HG03571 (cell line): ENCODE results near the gene PPP1R12B.
"Not testable (repeated sequence)": the region's sequence is repeated elsewhere in the genome, so short reads cannot be mapped to it uniquely, and the experiment has no call there.

ENCODE experiments used
- ATAC-seq: cut with Tn5 transposase; IDR thresholded peaks from one replicate; pipeline ENCODE4 v1.9.1; 2021; ENCODE audit not compliant: unreplicated experiment

The PPP1R12B gene

GRCh38 chr1:202526056-202526455 lies 177.6 kb downstream of the PPP1R12B start:
- not testable (repeated sequence) for ATAC-seq

- ATAC-seq: not testable (repeated sequence)
Observed at GRCh38 chr1:202528096-202528722, 179.7 kb downstream of the PPP1R12B start.

- ATAC-seq: not testable (repeated sequence)
Observed at GRCh38 chr1:202530686-202531085, 182.2 kb downstream of the PPP1R12B start.

DNA sequence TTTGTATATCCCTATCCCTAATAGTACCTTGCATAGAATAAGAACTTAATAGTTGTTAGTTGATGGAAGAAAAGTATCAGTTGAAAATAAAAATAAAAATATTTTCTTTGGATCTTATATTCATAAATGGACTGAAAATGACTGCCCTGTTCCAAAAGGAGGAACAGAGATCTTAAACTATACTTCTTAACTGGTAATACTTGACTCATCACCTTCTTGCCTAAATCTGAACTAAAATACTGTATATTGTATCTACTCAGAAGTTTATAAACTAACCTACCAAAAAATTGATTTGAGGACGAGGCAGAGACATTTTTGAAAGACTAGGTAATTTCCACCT lies 182.9 kb downstream of the PPP1R12B start:
- ATAC-seq: no peak

GRCh38 chr1:202531812-202532616 lies 183.5 kb downstream of the PPP1R12B start:
- not testable (repeated sequence) for ATAC-seq

DNA sequence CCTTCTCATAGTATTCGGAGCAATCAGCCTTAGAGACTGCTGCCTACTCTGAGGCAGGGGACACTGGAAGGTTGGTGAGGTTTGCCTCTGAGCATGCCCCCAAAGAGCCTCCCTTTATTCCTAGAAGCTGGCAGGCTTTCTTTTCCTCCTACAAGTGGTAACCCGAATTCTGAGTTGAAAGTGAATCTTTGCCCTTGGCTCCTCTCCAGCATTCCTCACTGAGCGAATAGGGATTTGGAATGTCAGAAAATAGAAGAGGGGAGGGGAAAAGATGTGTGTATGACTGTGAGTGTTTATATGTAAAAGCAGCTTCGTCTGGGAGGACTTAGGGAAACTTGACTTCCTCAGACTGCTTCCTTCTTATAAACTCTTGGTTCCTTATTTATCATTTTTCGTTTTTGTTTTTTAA lies 190.7 kb downstream of the PPP1R12B start:
- not testable (repeated sequence) for ATAC-seq

GRCh38 chr1:202539583-202539982 lies 191.1 kb downstream of the PPP1R12B start:
- not testable (repeated sequence) for ATAC-seq

DNA sequence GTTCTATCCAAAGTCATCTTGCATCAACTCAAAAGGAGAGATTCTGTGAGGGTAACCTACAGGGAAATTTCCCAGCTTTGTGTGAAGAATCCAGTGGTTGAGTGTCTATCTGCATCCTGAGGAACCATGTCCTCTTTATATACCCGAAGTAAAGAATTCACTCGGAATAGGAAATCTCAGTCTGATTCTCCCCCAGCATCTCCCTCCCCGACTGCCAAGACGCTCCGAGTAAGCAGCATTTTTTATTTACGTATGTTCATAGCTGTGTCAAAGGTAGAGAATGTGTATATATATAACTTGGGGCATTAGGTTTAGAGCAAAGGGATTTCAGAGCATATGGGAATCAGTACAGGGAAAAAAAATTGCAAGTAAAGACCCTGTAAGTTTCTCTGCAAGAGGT lies 191.5 kb downstream of the PPP1R12B start:
- no peak for ATAC-seq

DNA sequence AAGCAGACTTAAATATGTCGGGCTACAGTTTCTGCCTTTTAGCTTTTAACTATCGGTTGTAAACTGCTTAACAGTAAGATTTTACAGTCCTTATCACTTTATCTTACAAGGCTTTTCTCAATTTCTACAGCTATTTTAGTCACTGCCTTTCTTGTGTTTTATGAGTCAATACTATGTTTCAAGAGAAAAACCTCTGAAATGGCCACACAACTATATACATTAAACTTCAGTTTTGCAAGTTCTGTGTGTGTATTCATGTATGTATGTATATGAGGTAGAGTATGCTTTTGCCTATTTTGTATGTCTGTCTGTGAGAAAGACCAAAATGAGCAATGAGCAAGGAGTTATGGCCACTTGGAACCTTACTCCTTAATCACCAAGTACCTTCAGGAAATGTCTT lies 191.9 kb downstream of the PPP1R12B start:
- ATAC-seq: no peak

DNA sequence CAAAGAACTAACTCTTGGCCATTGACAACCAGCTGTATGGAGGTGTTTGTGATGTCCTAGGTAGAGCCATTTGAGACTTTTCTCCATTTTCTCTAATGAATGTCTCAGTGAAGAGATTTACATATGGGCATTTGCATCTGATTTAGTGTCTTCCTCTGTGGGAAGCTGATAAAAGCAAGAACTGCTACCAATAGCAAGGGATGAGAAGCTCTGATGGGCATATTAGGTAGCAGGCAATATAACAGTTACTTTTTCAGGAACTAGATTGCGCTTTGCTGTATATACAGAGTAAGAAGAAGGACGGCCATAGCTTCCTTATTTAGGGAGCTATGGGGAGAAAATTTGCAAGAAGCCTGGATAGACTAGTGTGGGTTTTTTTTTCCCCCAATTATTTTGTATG lies 192.4 kb downstream of the PPP1R12B start:
- ATAC-seq: not testable (repeated sequence)

- ATAC-seq: not testable (repeated sequence)
Observed at GRCh38 chr1:202542415-202542814, 193.9 kb downstream of the PPP1R12B start.

DNA sequence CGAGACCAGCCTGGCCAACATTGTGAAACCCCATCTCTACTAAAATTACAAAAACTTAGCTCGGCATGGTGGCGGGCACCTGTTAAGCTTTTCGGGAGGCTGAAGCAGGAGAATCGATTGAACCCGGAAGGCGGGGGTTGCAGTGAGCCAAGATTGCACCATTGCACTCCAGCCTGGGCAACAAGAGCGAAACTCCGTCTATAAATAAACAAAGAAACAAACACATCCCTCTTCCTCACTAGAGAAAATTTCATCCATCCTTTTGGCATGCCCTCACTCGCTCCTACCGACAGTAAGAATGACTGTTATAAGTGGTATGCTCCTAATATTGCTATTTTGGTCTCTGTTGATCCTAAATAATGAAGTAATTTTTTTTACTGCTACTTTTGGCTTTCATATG lies 195.0 kb downstream of the PPP1R12B start:
- ATAC-seq: not testable (repeated sequence)

DNA sequence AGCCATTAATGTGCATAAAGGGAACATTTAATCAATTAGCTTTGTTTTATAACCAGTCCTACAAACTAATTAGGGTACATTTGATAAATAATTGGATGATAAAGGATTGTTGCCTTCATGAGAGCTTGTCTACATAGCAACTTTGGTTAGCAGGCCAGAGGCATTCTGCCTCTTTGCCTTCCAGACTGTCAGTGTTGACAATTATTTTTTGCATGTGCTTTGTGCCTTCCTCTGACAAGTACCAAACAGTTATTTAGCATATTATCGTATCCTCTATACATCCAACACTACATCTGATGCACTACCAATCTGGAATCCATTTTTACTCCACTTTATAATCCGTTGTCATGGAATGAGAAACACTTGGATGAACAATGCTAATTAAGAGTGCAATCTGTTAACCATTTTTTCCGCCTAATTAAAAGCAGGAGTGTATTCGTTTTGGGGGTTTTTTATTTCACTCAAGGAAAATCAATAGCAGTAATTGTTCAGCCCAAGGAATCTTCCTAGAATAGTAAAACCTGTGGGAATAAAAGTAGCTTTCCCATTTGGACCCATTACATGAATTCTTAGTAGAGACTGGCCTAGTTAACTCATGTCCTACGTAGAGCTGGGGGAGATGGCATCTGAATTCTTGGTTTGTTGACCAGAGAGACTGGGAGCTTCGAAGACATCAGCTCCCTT lies 196.4 kb downstream of the PPP1R12B start:
- not testable (repeated sequence) for ATAC-seq

GRCh38 chr1:202545647-202546303 lies 197.3 kb downstream of the PPP1R12B start:
- ATAC-seq: not testable (repeated sequence)

DNA sequence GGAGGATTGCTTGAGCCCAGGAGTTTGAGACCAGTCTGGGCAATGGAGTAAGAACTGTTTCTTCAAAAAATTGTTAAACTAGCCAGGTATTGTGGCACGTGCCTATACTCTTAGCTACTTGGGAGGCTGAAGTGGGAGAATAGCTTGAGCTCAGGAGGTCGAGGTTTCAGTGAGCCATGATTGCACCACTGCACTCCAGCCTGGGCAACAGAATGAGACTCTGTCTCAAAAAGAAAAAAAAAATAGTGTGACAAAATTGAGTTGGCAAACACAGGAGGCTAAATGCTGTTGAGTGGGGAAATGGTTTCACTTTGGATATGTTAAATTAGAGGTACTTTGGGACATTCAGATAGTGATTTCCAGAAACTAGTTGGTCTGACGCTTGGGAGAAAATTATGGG lies 197.9 kb downstream of the PPP1R12B start:
- peak; percentile 15 for ATAC-seq

DNA sequence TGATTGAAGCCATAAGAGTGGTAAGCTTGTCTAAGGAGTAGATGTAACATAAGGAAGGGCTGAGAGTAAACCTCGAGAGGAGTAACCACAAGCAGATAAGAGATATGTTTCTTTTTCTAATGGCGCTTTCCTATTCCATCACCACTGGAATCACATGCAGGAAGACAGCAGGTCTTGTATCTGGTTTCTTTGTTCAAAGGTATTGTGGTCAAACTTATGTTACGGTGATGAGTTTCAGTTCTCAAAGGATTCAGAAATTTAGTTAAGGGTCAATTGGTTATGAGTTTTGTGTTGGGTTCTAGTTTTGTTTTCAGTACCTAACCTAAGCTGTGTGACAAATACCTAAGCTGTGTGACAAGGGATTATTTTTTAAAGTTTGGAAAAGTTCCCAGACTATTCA lies 198.3 kb downstream of the PPP1R12B start:
- peak; percentile 84 for ATAC-seq

DNA sequence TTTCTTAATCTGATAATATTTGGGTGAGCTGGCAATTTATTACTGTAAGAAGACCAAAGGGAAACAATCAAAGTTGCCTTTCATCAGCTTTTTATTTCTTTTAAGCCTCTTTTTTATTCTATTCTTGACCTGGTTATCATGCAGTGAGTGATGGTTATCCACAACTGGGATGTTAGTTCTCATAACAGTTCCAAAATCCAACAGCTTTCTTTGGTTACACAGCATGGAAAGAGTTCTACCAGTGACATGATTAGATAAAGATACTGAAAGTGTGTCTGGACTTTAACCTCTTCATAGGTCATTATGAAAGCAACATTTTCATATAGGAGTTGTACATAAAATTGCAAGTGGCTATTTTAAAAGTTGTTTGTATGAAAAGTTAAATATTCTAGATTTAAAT lies 198.7 kb downstream of the PPP1R12B start:
- no peak for ATAC-seq

DNA sequence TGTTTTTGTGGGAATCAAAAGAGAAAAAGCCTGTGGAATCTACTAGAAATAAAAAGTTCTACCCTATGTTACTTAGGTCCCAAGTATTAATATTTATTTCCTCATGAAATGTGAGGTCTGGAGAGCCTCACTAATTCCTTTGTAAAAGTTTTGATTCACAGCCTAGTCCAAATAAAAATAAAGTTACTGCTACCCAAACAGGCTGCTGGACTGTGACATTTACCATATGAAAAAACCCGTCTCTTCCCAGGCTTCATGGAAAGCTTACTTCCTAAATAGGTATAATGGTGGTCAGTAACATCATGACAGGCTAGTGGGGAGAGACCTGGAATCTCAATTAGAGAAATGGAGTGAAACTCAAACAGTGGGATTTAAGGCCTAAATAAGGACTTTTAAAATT lies 201.6 kb downstream of the PPP1R12B start:
- ATAC-seq: not testable (repeated sequence)

GRCh38 chr1:202551683-202552082 lies 203.2 kb downstream of the PPP1R12B start:
- no peak for ATAC-seq

GRCh38 chr1:202552615-202553014 lies 204.1 kb downstream of the PPP1R12B start:
- ATAC-seq: not testable (repeated sequence)

GRCh38 chr1:202553078-202553477 lies 204.6 kb downstream of the PPP1R12B start:
- ATAC-seq: not testable (repeated sequence)
